ENCODE results near the gene PNPLA3. TPM values are rescaled to one million over a fixed set of nuclear protein-coding genes. Genes with fewer than 3 reads are reported as not detected.

PNPLA3 gene
- total RNA-seq, 1 donor from 2014 or later: 3.7 TPM

DNA sequence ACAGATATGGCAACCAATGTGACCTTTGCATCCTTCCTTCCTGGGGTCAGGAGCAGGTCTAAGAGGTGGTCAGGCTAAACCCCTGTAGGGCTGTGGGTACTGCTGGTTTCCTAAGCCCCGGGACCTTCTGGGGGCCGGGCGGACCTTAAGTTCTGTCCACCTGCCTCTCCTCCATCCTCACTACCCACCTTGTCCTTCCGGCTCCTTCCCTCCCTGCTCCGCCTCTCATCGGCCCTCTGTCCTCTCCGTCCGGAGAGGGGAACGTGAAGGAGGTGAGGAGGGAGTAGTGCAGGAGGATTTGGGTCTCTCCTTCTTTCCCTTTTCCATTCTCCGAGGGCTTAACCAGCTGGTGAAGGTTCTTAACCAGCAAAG lies 72.2 kb downstream of the PNPLA3 start:
- H3K4me1 ChIP-seq (ENCODE audit: control insufficient read depth in 3 of 3, insufficient read depth in 3 of 3, low read length in 3 of 3): peaks cover 19 to 49% (median 20%) of the 10 kb centered on the region in 3 donors
- H3K36me3 ChIP-seq (ENCODE audit: control insufficient read depth in 3 of 3, insufficient read depth in 3 of 3, low read length in 3 of 3): peaks cover 44 to 61% (median 52%) of the 10 kb centered on the region in 3 donors
- H3K27me3 ChIP-seq (ENCODE audit: control insufficient read depth in 3 of 3, insufficient read depth in 3 of 3, low read length in 3 of 3): no peaks in the 10 kb centered on the region
- H3K27ac ChIP-seq (ENCODE audit: low read depth, low read length): no peak overlapping the region
- H3K4me3 ChIP-seq (ENCODE audit: low read length in 3 of 3): peak overlapping the region in 1 of 3 donors; percentile 22
- H3K9me3 ChIP-seq (ENCODE audit: control insufficient read depth in 3 of 3, low read length in 3 of 3): no peaks in the 10 kb centered on the region
- H3K9ac ChIP-seq (ENCODE audit: low read depth in 1 of 3, low read length in 3 of 3): peak overlapping the region in 1 of 3 donors; percentile 62

DNA sequence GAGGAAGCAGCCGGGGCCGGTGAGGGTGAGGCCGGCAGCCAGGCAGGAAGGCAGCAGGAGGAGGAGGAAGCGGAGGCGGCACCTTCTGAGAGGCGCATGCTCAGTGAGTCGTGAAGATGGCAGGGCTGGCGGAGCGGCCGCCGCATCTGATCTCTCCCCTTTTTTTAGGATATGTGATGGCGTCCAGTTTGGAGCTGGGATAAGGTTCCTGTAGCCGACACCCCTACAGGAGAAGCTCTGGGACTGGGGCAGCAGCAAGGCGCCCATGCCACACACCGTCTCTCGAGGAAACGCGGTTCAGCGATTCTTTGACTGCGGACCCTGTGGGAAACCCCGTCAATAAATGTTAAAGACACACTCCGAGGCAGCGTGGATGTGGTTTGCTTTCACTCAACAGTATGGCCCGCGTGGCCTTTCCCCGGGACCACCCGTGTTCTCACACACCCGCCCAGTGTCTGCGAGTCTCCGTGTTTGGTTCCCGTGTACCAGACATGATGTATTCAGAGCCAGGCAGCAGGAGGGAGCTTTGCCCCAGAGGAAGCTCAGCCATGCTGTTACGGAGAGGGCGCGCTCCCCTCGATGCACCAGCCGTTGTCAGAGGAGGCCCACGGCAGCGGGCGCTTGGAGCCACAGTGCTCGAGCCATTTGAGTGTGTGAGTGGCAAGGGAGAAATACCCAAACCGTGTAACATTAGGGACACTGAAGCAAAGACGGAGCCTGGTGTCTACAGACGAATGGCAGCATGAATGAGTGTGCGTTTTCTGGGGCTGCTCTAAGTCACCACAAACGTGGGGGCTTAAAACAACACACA lies 72.8 kb downstream of the PNPLA3 start:
- Histone ChIP-seq H3K4me3 (ENCODE audit: low read length in 3 of 3) (peak overlapping the region in 1 of 3 donors; percentile 41), H3K36me3 (ENCODE audit: control insufficient read depth in 3 of 3, insufficient read depth in 3 of 3, low read length in 3 of 3) (peaks cover 42 to 55% (median 47%) of the 10 kb centered on the region in 3 donors), H3K27ac (ENCODE audit: low read depth, low read length) (no peak overlapping the region), H3K27me3 (ENCODE audit: control insufficient read depth in 3 of 3, insufficient read depth in 3 of 3, low read length in 3 of 3) (no peaks in the 10 kb centered on the region), H3K9me3 (ENCODE audit: control insufficient read depth in 3 of 3, low read length in 3 of 3) (no peaks in the 10 kb centered on the region), H3K9ac (ENCODE audit: low read depth in 1 of 3, low read length in 3 of 3) (peak overlapping the region in 1 of 3 donors; percentile 62), H3K4me1 (ENCODE audit: control insufficient read depth in 3 of 3, insufficient read depth in 3 of 3, low read length in 3 of 3) (peaks cover 19 to 49% (median 20%) of the 10 kb centered on the region in 3 donors)

DNA sequence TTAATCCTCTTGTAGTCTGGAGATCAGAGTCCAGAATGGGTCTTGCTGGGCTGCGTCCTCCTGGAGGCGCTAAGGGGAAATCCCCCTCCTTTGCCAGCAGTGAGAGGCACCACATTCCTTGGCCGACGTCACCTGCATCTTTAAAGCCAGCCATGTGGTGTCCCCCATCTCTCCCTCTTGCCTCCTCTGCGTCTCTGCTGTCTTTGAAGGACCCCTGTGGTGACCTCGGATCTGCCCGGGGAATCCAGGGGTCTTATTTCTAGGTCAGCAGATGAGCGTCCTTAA lies 73.3 kb downstream of the PNPLA3 start:
- H3K27ac ChIP-seq (ENCODE audit: low read depth, low read length): no peak overlapping the region
- peaks cover 37 to 50% (median 42%) of the 10 kb centered on the region in 3 donors for H3K36me3 ChIP-seq (ENCODE audit: control insufficient read depth in 3 of 3, insufficient read depth in 3 of 3, low read length in 3 of 3)
- no peak overlapping the region for H3K9ac ChIP-seq (ENCODE audit: low read depth in 1 of 3, low read length in 3 of 3)
- H3K4me1 ChIP-seq (ENCODE audit: control insufficient read depth in 3 of 3, insufficient read depth in 3 of 3, low read length in 3 of 3): peaks cover 19 to 49% (median 20%) of the 10 kb centered on the region in 3 donors
- no peaks in the 10 kb centered on the region for H3K27me3 ChIP-seq (ENCODE audit: control insufficient read depth in 3 of 3, insufficient read depth in 3 of 3, low read length in 3 of 3)
- no peak overlapping the region for H3K4me3 ChIP-seq (ENCODE audit: low read length in 3 of 3)
- H3K9me3 ChIP-seq (ENCODE audit: control insufficient read depth in 3 of 3, low read length in 3 of 3): no peaks in the 10 kb centered on the region

Other genes starting within 250 kb of the PNPLA3 start
- gene EFCAB6, start 111.5 kb upstream of the PNPLA3 start, total RNA-seq: 1.6 TPM
- gene SULT4A1, start 61.3 kb upstream of the PNPLA3 start, total RNA-seq: under 0.01 TPM
- gene PNPLA5, start 31.8 kb upstream of the PNPLA3 start, total RNA-seq: not detected
- gene SAMM50, start 31.6 kb downstream of the PNPLA3 start, total RNA-seq: 59.5 TPM
- 11.0 TPM for gene PARVB, start 100.5 kb downstream of the PNPLA3 start, total RNA-seq

All from skeletal muscle tissue (tissue), 4 donors.